Measurements from ENCODE around the gene LRIT3.

Gene LRIT3

GRCh38 chr4:109912706-109913595 is 65.0 kb downstream of the LRIT3 start, which contains the start of gene EGF:
EGF (plus strand) TSS chr4:109912883; CDS start chr4:109913336, 453 bp downstream.
- no peak for DNase-seq

- no peak for DNase-seq
Measured at GRCh38 chr4:109913596-109914241, 65.8 kb downstream of the LRIT3 start.

GRCh38 chr4:109914322-109914721 is 66.4 kb downstream of the LRIT3 start:
- no peak for DNase-seq

GRCh38 chr4:109915385-109916026 is 67.6 kb downstream of the LRIT3 start:
- DNase-seq: no peak

- DNase-seq: no peak
Measured at GRCh38 chr4:109916027-109916409, 68.1 kb downstream of the LRIT3 start.

GRCh38 chr4:109921384-109921808 is 73.5 kb downstream of the LRIT3 start:
- no peak for DNase-seq
